HL-60 (cell line): ENCODE results near the gene AGAP1.

Source experiments
- CTCF ChIP-seq: IDR thresholded peaks from one replicate; pipeline ENCODE4 v1.5.1; 2011; ENCODE audit warnings: low read length, control low read depth, inconsistent platforms; ENCODE audit not compliant: insufficient read depth
- POLR2AphosphoS5 ChIP-seq: IDR thresholded peaks from 2 replicates; pipeline ENCODE4 v1.6.1; 2012; ENCODE audit warnings: low read depth
- SPI1 ChIP-seq: IDR thresholded peaks from 2 replicates; pipeline ENCODE4 v1.6.1; 2012; ENCODE audit warnings: low read depth, mild to moderate bottlenecking, borderline replicate concordance
- TF ChIP-seq, protein P1 (sequence below): IDR thresholded peaks from 2 replicates; pipeline ENCODE4 v1.6.1; 2012; ENCODE audit warnings: low read depth; ENCODE audit not compliant: insufficient replicate concordance

- TF ChIP-seq CTCF, result no peak
- TF ChIP-seq POLR2AphosphoS5, result no peak
- TF ChIP-seq, protein P1, sequence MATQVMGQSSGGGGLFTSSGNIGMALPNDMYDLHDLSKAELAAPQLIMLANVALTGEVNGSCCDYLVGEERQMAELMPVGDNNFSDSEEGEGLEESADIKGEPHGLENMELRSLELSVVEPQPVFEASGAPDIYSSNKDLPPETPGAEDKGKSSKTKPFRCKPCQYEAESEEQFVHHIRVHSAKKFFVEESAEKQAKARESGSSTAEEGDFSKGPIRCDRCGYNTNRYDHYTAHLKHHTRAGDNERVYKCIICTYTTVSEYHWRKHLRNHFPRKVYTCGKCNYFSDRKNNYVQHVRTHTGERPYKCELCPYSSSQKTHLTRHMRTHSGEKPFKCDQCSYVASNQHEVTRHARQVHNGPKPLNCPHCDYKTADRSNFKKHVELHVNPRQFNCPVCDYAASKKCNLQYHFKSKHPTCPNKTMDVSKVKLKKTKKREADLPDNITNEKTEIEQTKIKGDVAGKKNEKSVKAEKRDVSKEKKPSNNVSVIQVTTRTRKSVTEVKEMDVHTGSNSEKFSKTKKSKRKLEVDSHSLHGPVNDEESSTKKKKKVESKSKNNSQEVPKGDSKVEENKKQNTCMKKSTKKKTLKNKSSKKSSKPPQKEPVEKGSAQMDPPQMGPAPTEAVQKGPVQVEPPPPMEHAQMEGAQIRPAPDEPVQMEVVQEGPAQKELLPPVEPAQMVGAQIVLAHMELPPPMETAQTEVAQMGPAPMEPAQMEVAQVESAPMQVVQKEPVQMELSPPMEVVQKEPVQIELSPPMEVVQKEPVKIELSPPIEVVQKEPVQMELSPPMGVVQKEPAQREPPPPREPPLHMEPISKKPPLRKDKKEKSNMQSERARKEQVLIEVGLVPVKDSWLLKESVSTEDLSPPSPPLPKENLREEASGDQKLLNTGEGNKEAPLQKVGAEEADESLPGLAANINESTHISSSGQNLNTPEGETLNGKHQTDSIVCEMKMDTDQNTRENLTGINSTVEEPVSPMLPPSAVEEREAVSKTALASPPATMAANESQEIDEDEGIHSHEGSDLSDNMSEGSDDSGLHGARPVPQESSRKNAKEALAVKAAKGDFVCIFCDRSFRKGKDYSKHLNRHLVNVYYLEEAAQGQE, result no peak
- TF ChIP-seq SPI1, result no peak
Observed at GRCh38 chr2:235597081-235597615, 103.3 kb downstream of the AGAP1 start.
